Measurements from ENCODE around the gene ABCF2. TPM values are rescaled to one million over a fixed set of nuclear protein-coding genes. Genes with fewer than 3 reads are reported as not detected.

Gene ABCF2
- polyA plus RNA-seq, 1 experiment: 62.5 TPM

DNA sequence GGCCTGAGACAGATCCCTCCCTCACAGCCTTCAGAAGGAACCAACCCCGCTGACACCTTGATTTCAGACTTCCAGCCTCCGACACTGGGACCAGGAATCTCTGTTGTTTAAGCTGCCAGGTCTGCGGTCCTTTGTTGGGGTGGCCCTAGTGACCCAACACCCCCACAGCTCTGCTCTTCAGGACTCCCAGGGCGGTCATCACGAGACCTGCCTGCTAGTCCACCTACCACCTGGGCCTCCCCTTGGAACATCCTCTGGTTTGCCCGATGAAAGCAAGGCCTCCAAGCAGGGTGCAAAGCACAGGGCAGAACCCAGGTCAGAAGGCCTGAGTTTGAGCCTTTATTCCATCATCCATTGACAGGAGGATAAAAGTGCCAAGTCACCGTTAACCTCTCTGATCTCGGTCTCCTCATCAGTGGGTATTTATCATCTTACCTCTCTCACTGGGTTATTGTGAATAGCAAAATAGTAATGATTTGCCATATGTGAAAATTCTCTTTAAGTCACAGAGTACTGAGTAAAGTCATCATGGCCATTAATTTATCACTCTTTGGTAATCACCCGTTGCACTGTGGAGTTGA lies 38.4 kb upstream of the ABCF2 start:
- no peak overlapping the region for H3K4me3 ChIP-seq (ENCODE audit: low read depth, low read length)
- ChIA-PET POLR2A (no interaction called here), CTCF (interaction anchor here (0.9 to 1.7 kb wide), 2 partner anchors 13 to 19 kb away, joined by 3 to 6 read pairs; no protein-coding TSS in a partner anchor)
- no peak for DNase-seq (ENCODE audit: low read depth)
- H3K36me3 ChIP-seq (ENCODE audit: control insufficient read depth, insufficient read depth, low read length): no peaks in the 10 kb centered on the region
- H3K27me3 ChIP-seq (ENCODE audit: control insufficient read depth, insufficient read depth, low read length): peaks cover 16% of the 10 kb centered on the region
- TF ChIP-seq, protein P1, sequence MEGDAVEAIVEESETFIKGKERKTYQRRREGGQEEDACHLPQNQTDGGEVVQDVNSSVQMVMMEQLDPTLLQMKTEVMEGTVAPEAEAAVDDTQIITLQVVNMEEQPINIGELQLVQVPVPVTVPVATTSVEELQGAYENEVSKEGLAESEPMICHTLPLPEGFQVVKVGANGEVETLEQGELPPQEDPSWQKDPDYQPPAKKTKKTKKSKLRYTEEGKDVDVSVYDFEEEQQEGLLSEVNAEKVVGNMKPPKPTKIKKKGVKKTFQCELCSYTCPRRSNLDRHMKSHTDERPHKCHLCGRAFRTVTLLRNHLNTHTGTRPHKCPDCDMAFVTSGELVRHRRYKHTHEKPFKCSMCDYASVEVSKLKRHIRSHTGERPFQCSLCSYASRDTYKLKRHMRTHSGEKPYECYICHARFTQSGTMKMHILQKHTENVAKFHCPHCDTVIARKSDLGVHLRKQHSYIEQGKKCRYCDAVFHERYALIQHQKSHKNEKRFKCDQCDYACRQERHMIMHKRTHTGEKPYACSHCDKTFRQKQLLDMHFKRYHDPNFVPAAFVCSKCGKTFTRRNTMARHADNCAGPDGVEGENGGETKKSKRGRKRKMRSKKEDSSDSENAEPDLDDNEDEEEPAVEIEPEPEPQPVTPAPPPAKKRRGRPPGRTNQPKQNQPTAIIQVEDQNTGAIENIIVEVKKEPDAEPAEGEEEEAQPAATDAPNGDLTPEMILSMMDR (IDR thresholded peaks at IDR 0.05; ENCODE audit: insufficient read depth, low read depth, low read length): no peak

DNA sequence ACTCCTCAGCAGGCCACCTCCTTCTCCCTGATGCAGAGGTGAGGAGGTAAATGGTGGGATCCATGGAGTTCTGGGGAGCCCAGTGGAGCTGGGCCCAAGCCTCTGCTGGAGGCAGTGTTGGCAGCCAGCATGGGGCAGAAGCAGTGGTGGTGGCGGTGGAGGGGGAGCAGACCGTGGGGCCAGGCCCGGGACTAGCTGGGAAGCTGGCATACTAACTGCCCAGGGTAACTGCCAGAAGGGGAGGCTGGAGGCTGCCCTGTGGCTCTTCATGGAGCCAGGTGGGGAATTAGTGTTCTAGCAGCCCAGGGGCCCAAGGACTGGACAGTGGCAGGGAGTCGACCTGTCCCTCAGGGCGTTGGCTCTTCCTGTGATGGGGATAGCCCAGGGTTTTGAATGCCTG lies 37.6 kb upstream of the ABCF2 start:
- Histone ChIP-seq H3K36me3 (ENCODE audit: control insufficient read depth, insufficient read depth, low read length) (no peaks in the 10 kb centered on the region), H3K4me3 (ENCODE audit: low read depth, low read length) (no peak overlapping the region), H3K27me3 (ENCODE audit: control insufficient read depth, insufficient read depth, low read length) (peaks cover 16% of the 10 kb centered on the region)
- ChIA-PET CTCF (interaction anchor here (1.0 to 1.7 kb wide), 2 partner anchors 18 to 22 kb away, joined by 3 to 6 read pairs; no protein-coding TSS in a partner anchor), POLR2A (no interaction called here)
- TF ChIP-seq, protein P1 (IDR thresholded peaks at IDR 0.05; ENCODE audit: insufficient read depth, low read depth, low read length): no peak
- no peak for DNase-seq (ENCODE audit: low read depth)

DNA sequence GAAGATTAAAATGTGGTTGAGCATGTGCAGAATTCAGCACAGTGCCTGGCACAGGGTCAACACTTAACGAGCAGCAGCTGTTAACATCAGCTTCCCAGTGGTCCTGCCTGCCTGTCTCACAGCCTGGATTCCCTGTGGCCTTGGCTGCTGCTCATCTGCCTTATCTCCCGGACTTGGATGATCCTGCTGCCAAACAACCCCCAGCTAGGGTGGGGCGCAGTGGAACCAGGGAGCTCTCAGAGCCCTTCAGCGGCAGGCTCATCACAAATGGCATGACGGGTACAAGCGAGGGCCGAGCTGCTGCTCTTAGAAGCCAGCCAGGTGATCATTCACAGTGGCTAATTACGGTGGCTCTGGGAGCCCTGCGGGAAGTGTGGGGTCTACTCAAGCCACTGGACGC lies 34.5 kb upstream of the ABCF2 start:
- H3K27me3 ChIP-seq (ENCODE audit: control insufficient read depth, insufficient read depth, low read length): peaks cover 22% of the 10 kb centered on the region
- POLR2A ChIA-PET: interaction anchor here (0.8 kb wide), 1 partner anchor 9 kb away, joined by 3 read pairs; no protein-coding TSS in a partner anchor
- TF ChIP-seq, protein P1 (IDR thresholded peaks at IDR 0.05; ENCODE audit: insufficient read depth, low read depth, low read length): no peak
- no peak for DNase-seq (ENCODE audit: low read depth)
- CTCF ChIA-PET: interaction anchor here (1.0 kb wide), 1 partner anchor 10 kb away, joined by 6 read pairs; no protein-coding TSS in a partner anchor
- H3K4me3 ChIP-seq (ENCODE audit: low read depth, low read length): no peak overlapping the region
- no peaks in the 10 kb centered on the region for H3K36me3 ChIP-seq (ENCODE audit: control insufficient read depth, insufficient read depth, low read length)

DNA sequence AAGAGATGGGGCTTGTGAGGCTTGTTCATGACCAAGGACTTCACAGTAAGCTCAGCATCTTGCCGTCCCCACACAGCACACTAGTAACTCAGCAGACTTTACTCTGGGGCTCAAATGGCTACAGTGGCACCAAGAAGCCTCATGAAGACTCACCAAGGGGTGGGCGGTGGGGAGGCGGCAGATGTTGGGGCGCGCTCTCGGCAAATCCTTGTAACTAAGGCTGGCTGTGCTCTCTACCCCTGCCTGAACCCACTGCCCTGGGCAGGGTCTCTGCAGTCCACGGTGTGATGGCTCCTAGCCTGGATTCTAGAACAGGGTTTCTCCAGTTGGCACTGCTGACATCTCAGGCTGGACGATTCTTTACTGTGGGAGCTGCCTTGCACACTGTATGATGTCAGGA lies 33.9 kb upstream of the ABCF2 start:
- CTCF ChIA-PET: interaction anchor here (1.0 kb wide), 1 partner anchor 9 kb away, joined by 6 read pairs; no protein-coding TSS in a partner anchor
- Histone ChIP-seq H3K36me3 (ENCODE audit: control insufficient read depth, insufficient read depth, low read length) (no peaks in the 10 kb centered on the region), H3K4me3 (ENCODE audit: low read depth, low read length) (no peak overlapping the region), H3K27me3 (ENCODE audit: control insufficient read depth, insufficient read depth, low read length) (peaks cover 23% of the 10 kb centered on the region)
- no peak for DNase-seq (ENCODE audit: low read depth)
- POLR2A ChIA-PET: no interaction called here
- TF ChIP-seq, protein P1 (IDR thresholded peaks at IDR 0.05; ENCODE audit: insufficient read depth, low read depth, low read length): no peak

DNA sequence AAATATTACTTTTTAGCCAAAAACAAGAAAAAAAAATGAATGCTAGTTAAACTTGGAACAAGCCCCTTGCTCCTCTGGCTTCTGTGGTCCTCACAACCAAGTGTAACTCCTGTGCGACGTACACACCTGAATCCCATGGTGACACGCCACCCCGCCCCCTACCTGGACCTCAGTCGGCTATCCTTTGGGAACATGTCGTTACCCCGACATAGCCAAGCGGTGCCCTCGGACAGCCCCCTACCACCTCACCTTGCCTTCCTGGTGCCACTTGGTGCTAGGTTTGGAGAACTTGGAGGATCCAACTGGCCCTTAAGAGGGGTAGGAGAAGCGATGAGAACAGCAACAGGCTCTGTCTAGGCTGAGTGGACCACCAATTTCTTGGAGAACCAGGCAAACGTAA lies 33.5 kb upstream of the ABCF2 start:
- ChIA-PET POLR2A (interaction anchor here (0.6 kb wide), 1 partner anchor 8 kb away, joined by 3 read pairs; no protein-coding TSS in a partner anchor), CTCF (no interaction called here)
- peaks cover 23% of the 10 kb centered on the region for H3K27me3 ChIP-seq (ENCODE audit: control insufficient read depth, insufficient read depth, low read length)
- DNase-seq (ENCODE audit: low read depth): no peak
- TF ChIP-seq, protein P1 (IDR thresholded peaks at IDR 0.05; ENCODE audit: insufficient read depth, low read depth, low read length): no peak
- H3K36me3 ChIP-seq (ENCODE audit: control insufficient read depth, insufficient read depth, low read length): no peaks in the 10 kb centered on the region
- H3K4me3 ChIP-seq (ENCODE audit: low read depth, low read length): no peak overlapping the region

All from BJ (cell line).